ENCODE results near the gene RNF166. TPM values are rescaled to one million over a fixed set of nuclear protein-coding genes. Genes with fewer than 3 reads are reported as not detected.

RNF166 gene
- total RNA-seq (2014; rRNA removed; shearing (Covaris generic)) = 9.6 TPM in 2 replicates
- 13.7 and 18.5 TPM in 2 replicates for polyA plus RNA-seq (2015; cell fraction: cytosol; rRNA removed)
- polyA plus RNA-seq (2015; cell fraction: nucleus; rRNA removed) = 46.7 and 48.8 TPM in 2 replicates

DNA sequence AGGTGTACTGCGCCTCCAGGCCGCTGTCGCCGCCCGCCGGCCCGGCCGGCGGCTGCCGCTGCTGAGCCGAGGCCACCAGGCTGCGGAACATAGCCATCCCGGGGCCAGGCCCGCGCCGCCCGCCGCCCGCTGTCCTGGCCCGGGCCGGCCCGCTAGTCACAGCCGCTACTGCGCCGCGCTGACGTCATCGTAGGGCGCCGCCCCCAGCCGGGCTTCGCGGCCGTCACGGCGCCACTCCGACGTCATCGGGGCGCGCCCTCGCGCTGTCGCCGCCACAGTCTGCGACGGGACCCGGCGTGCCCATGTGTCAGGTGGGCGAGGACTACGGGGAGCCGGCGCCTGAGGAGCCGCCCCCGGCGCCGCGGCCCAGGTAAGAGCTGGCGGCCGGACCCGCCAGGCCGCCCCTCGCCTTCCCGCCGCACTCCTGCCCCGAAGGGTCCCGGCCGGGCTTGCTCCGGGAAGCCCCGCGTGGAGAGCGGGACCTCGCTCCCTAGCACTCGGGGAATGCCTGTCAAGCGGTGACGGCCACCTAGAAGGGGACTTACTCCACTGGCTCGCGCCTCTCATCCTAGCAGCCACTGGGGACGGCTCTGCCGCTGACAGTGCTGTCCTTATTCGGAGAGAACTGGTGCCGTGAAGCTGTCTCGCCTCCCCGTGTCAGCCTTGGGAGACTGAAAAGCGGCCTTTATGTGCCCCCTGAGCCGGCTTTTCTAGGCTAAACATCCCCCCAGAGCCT, at the start of gene RNF166, which contains the start of gene CTU2:
TSS of gene RNF166 (minus strand) at position 180 of the 736 bp plus-strand sequence. CDS start at position 97, 83 bp downstream.
TSS of gene CTU2 (plus strand) at position 275 of the 736 bp plus-strand sequence. CDS start at position 303, 28 bp downstream.
- DNase-seq (ENCODE audit: low read depth, low spot score) = peak; percentile 77
- in situ Hi-C loops (cut with HindIII; ENCODE audit: low pct_unique_long_range_greater_than_20kb, low sequenced_read_pairs) = no loop called here

DNA sequence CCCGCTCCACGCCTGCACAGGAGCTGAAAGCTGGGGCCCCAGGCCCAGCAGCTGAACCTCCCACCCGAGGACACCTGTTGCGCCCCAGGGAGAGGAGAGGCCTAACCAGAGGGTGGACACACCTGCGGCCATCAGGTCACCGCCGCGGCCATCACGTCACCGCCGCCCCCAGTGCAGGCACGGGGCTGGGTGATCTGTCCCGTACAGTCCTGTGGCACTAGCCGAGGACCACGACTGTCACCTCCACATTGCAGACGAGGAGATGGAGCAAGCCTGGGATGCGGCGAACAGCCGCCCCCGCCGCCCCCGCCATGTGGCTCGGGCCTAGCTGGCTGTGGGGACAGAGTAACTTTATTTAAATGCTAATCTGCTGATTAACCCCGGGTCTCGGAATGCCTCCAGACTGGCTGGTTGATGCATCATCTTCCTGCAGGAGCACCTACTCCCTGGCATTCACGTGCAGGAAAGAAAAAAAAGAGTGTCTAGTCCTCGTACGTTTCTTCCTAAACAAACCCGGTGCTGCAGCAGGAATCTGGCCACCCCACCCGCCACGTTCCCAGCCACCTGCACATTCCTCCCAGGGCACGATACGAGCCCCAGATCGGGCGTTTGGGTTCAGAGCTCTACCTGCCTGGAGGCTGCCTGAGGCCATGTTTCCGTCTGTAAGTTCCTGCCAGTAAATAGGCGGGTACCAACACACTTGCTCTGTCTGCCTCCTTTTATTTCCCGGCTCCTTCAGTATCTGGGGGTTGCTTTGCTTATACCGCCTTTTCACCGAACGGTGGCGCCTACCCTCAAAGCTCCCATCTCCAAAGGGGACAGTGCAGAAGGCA, 48.9 kb upstream of the RNF166 start:
- in situ Hi-C loops (cut with HindIII; ENCODE audit: low pct_unique_long_range_greater_than_20kb, low sequenced_read_pairs) = no loop called here
- peak; percentile 51 for DNase-seq (ENCODE audit: low read depth, low spot score)

DNA sequence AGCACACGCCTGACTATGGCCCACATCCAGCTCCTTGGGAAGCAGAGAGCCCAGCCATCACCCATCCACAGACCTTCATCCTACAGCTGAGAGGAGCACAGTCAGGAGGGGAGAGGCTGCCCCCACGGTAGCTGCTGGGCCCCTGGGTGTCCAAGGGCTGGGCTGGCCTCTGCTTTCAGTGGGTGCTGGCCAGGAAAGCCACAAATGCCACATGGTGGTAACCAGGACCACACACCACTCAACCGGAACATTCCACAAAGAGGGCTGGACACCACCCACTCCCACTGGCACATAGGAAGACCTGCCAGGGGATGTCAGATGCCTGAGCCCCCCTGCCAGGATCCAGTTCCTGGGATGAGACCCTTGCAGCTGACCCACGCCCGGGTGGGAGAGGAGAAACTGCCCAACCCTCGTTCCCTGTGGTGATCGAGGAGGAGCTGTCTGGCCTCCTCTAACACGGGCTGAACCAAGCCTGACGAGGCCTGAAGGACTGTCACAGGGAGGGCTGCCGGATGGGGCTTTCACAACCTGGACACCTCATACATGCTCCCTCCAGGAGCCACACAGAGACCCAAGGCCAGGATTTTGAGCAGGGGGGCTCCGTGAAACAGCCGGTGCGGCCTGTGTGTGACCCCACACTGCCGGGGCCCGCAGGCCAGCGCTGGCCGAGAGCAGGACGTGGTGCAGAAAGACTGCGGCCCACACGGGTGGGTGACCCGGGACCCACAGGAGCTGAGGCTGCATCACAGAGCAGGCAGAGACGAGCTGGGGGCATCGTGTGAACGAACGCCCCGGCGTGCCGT, 48.1 kb upstream of the RNF166 start:
- no peak for DNase-seq (ENCODE audit: low read depth, low spot score)
- in situ Hi-C loops (cut with HindIII; ENCODE audit: low pct_unique_long_range_greater_than_20kb, low sequenced_read_pairs) = no loop called here

DNA sequence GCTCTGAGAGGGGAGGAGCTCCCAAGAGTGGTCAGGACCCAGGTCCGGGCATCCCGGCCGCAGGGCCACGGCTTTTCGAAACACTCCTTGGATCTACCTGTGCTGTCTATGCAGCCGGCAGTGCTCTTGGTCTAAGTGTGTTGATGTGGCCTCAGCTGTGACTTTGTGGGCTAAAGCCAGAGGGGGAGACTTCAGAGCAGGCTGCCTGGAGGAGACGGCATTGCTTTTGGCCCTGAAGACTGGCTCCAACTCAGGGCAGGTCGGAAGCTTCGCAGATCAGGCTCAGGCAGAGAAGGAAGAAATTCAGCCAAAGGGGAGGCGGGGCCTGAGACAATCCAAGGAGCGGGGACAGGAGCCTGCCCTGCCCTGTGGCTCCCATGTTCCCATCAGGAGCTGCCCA, 47.4 kb upstream of the RNF166 start:
- no peak for DNase-seq (ENCODE audit: low read depth, low spot score)
- in situ Hi-C loops (cut with HindIII; ENCODE audit: low pct_unique_long_range_greater_than_20kb, low sequenced_read_pairs) = no loop called here

DNA sequence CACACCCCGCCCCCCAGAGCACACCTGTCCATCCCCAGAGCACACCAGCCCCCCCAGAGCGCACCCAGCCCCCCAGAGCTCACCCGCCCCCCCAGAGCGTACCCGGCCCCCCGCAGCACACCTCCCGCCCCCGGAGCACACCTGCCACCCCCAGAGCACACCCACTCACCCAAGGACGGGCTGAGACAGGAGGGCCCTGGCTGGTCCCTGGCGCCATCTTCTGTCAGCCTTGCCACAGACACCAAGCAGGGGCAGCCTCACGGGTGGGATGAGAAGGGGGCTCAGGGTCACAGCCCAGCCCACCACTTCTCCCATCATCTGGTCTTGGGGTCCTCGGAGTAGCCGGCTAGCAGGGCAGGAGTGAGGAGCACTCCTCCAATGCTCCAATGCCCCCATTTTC, 47.0 kb upstream of the RNF166 start:
- in situ Hi-C loops (cut with HindIII; ENCODE audit: low pct_unique_long_range_greater_than_20kb, low sequenced_read_pairs) = no loop called here
- no peak for DNase-seq (ENCODE audit: low read depth, low spot score)

DNA sequence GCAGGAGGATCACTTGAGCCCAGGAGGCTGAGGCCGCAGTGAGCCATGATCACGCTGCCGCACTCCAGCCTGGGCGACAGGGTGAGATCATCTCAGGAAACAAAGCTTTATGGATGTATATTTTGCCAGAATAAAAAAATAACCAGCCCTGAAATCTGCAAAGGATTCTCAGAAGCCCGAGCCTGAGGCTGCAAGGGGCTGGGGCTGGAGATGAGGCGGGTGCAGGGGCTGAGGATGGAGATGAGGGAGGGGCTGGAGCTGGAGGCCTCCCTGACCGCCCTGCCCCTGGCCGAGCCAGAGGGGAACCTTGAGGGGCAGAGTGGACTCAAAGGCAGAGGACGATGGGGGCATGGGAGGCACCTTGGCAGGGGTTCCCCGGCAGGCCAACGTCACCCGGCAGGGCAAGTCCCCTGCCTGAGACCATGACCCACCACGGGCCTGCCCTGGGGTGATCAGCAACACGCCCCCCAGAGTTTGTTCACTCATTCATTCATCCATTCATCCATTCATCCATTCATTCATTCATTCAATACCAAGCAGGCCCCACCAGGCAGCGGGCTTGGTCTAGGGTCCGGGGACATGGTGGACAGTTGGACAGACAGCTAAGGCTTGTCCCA, 46.3 kb upstream of the RNF166 start:
- in situ Hi-C loops (cut with HindIII; ENCODE audit: low pct_unique_long_range_greater_than_20kb, low sequenced_read_pairs) = no loop called here
- no peak for DNase-seq (ENCODE audit: low read depth, low spot score)

GRCh38 chr16:88750854-88751253, 44.6 kb upstream of the RNF166 start:
- DNase-seq (ENCODE audit: low read depth, low spot score) = no peak
- in situ Hi-C loops (cut with HindIII; ENCODE audit: low pct_unique_long_range_greater_than_20kb, low sequenced_read_pairs) = no loop called here

DNA sequence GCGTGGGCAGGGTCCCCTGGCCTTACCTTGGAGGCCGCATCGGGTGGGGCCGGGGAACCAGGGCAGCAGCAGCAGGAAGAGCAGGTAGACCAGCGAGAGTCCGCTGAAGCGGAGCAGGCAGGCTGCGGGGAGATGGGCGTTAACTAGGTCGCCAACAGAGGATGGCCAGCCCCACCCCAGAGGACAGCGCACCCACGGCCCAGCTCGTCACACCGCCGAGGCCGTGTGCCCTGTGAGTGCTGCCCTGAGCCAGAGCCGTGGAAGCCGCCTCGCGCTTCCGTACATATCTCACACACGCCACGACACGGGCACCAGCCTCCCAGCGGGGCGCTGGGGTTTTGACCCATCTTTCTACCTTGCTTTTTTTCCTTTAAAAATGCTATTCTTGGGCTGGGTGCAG, 43.1 kb upstream of the RNF166 start:
- DNase-seq (ENCODE audit: low read depth, low spot score) = no peak
- in situ Hi-C loops (cut with HindIII; ENCODE audit: low pct_unique_long_range_greater_than_20kb, low sequenced_read_pairs) = no loop called here

- no peak for DNase-seq (ENCODE audit: low read depth, low spot score)
- in situ Hi-C loops (cut with HindIII; ENCODE audit: low pct_unique_long_range_greater_than_20kb, low sequenced_read_pairs) = no loop called here
Observed at GRCh38 chr16:88748364-88748763, 42.2 kb upstream of the RNF166 start.

DNA sequence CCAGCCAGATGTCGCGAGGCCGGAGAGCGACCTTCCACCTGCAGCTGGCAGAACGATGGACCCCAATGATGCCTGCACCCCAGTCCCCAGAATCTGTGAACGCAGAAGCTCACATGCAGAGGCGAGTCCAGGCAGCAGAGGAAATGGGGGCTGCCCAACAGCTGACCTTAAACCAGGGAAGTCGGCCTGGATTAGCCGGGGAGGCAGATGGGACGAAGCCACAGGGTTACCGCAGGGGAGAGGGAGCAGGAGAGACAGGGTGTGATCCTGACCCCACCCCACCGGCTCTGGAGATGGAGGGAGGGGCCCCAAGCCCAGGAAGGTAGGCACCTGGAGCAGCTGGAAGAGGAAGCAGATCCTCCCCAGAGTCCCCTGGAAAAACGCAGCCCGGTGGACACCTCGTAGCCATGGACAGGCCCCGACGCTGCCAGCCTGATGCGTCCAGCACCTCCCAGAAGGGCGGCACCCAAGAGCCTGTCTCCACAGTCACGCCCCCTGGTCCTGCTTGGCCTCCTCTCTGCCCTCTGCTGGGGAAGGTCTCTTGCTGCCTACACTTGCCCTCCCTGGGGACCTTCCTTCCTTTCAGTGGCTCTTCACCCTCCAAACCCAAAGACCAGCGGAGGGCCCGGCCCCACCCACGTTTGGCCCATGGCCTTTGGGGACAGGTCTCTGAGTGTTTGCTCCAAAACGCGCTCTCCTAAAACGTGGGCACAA, 41.5 kb upstream of the RNF166 start:
- in situ Hi-C loops (cut with HindIII; ENCODE audit: low pct_unique_long_range_greater_than_20kb, low sequenced_read_pairs) = no loop called here
- DNase-seq (ENCODE audit: low read depth, low spot score) = peak; percentile 90

GRCh38 chr16:88746506-88746905, 40.3 kb upstream of the RNF166 start:
- in situ Hi-C loops (cut with HindIII; ENCODE audit: low pct_unique_long_range_greater_than_20kb, low sequenced_read_pairs) = no loop called here
- DNase-seq (ENCODE audit: low read depth, low spot score) = no peak

DNA sequence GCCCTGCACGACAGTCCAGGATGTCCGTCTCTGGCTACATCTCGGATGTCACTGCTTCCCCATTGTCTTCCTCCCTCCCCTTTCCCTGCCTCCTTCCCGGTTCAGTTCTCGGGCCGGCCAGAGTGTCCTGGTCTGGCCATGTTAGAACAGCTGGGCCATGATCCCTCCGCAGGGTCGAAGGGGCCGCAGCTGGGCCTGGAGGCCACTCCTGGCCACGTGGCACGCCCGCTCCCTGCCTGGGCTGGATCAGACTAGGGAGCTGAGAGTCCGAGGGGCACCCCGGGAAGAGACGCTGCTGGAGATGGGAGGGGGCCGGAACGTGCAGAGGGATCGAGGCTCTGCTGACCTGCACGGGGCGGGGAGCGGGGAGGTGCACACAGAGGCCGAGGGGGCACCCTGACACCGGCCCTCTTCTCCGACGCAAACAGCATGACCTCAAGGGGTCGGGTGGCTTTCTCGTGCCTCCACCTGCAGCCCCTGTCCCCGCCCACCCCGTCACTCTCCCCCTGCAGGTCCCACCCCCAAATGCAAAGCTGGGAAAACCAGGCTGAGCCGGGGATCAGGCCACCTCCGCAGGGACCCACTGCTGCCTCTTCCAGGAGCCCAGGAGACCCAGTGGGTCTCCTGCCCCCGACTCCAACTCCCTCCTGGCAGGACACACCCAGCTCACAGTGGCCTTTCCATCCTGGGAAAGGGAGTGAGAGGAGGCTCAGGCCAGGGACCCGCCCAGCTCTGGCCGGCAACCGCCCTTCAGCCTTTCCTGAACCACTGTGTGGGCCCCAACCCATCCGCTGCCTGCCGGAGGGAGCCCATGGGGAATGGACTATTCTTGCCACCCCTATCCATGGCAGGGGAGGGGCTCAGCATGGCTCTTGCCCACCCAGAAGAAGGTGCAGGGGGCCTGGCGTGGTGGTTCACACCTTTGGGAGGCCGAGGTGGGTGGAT, 38.6 kb upstream of the RNF166 start:
- in situ Hi-C loops (cut with HindIII; ENCODE audit: low pct_unique_long_range_greater_than_20kb, low sequenced_read_pairs) = no loop called here
- DNase-seq (ENCODE audit: low read depth, low spot score) = no peak

- DNase-seq (ENCODE audit: low read depth, low spot score) = peak; percentile 66
- in situ Hi-C loops (cut with HindIII; ENCODE audit: low pct_unique_long_range_greater_than_20kb, low sequenced_read_pairs) = no loop called here
Observed at GRCh38 chr16:88743693-88744576, 37.7 kb upstream of the RNF166 start.

GRCh38 chr16:88742896-88743605, 36.8 kb upstream of the RNF166 start:
- in situ Hi-C loops (cut with HindIII; ENCODE audit: low pct_unique_long_range_greater_than_20kb, low sequenced_read_pairs) = no loop called here

More at GRCh38 chr16:88742896-88743605, 36.8 kb upstream of the RNF166 start:
- no peak for DNase-seq (ENCODE audit: low read depth, low spot score)

Data from SK-MEL-5 (cell line).